ENCODE data around the gene DCLK3.

Gene DCLK3

GRCh38 chr3:36666166-36666565, 98.2 kb downstream of the DCLK3 start:
- DNase-seq, result no peak

- no peak for DNase-seq
Measured at GRCh38 chr3:36663666-36664291, 100.6 kb downstream of the DCLK3 start.

GRCh38 chr3:36662626-36663025, 101.7 kb downstream of the DCLK3 start:
- no peak for DNase-seq
